GM12875 (cell line): ENCODE results near the gene EXOC2.

Experiments
- H3K4me3 ChIP-seq: one replicate; pipeline ENCODE4 v1.5.1; 2011; ENCODE audit warnings: low read depth, low read length, control low read depth
- TF ChIP-seq, protein P1 (sequence below): IDR thresholded peaks from 2 replicates; pipeline ENCODE4 v1.5.1; 2011; ENCODE audit warnings: low read depth, mild to moderate bottlenecking, control low read depth, inconsistent platforms, low read length, moderate library complexity, borderline replicate concordance; ENCODE audit not compliant: insufficient read depth

Gene EXOC2

DNA sequence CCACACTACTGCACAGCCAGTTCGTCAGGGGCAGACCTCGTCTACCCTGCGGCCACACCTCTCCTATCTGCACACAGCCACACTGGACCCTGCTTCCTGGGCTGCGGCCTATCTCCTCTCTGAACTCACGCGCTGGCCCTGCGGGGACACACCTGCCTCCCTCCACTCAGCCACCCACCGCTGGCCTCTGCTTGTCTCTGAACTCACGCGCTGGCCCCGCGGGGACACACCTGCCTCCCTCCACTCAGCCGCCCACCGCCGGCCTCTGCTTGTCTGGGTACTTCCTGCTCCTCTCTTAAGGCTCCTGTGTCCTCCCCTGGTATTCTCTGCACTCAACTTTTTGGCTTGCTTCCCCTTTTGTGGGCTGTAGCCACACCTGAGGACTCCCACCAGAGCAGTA lies 88.4 kb downstream of the EXOC2 start:
- no peak overlapping the region for H3K4me3 ChIP-seq
- TF ChIP-seq, protein P1, sequence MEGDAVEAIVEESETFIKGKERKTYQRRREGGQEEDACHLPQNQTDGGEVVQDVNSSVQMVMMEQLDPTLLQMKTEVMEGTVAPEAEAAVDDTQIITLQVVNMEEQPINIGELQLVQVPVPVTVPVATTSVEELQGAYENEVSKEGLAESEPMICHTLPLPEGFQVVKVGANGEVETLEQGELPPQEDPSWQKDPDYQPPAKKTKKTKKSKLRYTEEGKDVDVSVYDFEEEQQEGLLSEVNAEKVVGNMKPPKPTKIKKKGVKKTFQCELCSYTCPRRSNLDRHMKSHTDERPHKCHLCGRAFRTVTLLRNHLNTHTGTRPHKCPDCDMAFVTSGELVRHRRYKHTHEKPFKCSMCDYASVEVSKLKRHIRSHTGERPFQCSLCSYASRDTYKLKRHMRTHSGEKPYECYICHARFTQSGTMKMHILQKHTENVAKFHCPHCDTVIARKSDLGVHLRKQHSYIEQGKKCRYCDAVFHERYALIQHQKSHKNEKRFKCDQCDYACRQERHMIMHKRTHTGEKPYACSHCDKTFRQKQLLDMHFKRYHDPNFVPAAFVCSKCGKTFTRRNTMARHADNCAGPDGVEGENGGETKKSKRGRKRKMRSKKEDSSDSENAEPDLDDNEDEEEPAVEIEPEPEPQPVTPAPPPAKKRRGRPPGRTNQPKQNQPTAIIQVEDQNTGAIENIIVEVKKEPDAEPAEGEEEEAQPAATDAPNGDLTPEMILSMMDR: no peak

DNA sequence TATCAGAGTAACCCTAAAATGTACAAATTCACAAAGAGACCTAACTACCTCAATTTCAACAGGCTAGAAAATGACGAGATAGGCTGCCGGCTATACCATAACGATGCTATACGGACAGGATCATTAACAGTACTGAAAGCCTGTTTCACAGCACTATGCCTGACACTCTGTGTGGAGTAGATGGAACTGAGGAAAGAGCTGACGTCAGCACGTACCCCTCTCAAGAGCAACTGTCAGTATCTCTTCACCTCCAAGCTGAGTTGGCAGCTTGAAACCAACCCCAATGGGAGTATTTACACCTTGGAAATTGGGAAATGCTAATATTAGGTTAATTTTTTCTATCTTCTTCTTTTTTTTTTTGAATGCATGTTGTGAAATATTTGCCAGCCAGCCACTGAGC lies 89.7 kb downstream of the EXOC2 start:
- TF ChIP-seq, protein P1: no peak
- no peak overlapping the region for H3K4me3 ChIP-seq

DNA sequence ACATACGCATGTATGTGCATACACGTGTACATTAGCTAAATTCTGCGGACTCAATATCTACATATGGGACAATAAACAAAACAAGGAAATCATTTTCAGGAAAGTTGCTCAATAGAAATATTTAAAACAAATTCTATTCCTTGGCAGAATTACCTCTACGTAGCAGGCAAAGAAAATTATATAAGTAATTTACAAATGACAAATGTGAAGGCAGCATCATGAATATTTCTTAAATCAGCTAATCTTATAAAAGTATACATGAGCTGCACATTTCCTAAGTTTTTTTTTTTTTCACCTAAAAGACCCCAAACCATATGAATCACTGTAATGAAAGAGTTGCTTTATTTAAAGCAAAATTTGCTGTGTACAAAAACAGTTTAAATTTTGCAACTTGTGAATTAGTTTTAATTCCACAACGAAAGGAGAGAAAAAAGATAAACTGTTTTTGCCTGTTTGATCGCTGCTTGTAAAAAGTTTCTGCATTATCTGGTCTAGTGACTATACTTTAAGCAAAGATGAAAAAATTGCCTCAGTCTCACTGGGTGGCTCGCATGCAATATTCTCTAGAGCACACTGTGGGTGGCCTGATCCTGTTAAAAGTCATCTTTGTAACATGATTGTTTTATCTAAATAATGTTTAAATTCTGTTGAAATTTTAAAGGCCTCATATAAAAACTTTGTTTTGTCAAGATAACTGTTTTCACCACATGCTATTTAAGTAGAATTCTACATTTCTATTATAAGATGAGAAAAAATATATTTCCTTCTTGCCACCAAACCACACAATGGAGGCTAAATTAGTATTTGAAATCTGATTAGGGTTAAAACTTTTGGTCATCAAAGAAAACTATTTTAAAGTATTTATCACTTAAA lies 93.1 kb downstream of the EXOC2 start:
- TF ChIP-seq, protein P1: no peak
- H3K4me3 ChIP-seq: no peak overlapping the region

DNA sequence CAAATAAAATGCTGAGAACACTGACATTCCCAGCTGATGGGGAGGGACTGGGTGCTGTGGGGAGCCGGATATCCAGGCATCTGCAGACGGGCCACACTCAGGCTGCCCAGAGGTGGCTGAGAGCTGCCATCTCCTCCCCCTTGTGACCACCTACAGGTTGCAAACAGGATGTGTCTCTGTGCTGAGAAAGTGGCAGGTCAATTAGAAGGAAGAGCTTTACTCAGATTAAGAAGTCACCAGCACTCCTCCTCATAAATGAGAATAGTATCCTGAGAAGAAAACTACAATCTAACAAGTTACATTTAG lies 99.1 kb downstream of the EXOC2 start:
- TF ChIP-seq, protein P1: no peak
- no peak overlapping the region for H3K4me3 ChIP-seq

DNA sequence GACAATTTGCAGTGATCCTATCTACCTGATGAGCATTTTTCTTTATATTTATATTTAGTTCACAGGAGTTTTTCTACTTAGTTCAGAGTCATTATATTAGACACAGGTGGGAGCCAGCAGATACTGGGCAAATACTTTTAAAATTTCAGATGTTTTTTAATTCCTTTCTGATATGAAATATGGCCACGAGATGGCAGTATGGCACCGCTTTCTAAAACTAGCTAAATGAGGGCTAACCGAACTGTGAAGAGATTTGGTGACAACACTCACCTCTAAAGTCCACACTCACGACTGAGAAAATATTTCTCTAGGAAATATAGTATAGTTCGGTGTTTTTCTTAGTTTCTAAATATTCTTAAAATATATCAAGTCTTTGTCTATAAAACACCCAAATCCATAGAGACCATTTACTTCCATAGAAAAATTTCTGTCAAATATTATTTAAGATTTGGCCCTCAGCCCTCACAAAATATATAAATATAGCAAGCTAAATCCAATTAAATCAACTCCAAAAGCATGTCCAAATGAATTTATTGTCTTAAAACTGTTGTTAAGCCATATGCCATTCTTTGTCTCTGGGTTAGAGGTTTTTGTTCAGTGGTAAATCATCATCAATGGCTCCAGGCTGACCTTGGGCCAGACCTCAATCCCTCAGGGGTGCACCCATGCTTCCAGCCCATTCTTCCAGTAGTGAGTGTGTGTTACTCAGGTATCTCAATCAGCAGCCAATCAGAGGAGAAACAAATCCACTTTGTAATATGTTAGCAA lies 99.6 kb downstream of the EXOC2 start:
- TF ChIP-seq, protein P1: no peak
- H3K4me3 ChIP-seq: no peak overlapping the region

DNA sequence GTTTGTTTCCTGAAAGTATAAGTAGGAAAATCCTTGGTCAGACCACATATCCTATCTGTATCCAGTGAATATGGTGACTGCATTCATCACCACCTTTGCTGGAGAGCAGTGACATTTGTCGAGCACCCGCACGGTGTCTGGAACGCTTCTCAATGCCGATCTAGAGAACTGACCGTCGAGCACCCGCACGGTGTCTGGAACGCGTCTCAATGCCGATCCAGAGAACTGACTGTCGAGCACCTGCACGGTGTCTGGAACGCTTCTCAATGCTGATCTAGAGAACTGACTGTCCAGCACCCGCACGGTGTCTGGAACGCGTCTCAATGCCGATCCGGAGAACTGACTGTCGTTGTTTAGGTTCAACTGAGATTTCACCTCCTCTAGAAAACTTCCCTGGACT lies 103.8 kb downstream of the EXOC2 start:
- no peak overlapping the region for H3K4me3 ChIP-seq
- TF ChIP-seq, protein P1: no peak

DNA sequence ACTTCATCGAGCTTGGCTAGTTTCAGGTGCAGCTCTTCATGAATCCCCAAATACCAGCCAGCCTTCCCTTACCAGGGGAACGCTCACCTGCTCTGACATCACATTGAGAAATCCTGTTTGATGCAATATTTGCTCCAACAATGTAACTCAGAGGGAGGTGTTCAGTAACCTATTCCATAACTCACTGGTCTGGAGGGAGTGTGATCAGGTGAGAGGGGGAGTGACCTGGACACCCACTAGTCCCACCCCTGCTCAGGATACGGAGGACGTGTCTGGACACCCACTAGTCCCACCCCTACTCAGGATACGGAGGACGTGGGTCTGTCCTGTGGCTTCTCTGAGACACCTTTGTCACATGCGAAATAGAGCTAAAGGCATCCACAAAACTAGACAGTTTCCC lies 106.4 kb downstream of the EXOC2 start:
- TF ChIP-seq, protein P1: no peak
- no peak overlapping the region for H3K4me3 ChIP-seq
